Stimulated activated memory B cell treated with anti-CD40 and anti-IgM and Interleukin-4, amounts not matched to agents 10 μg/mL and 1 μg/mL and 100 μg/mL, for 72 hours (primary cell): ENCODE results near the gene CCDC195.

ENCODE experiments used
- ATAC-seq: fragments of 150-1000 bp; cut with Tn5 transposase; 2 replicates; pipeline ENCODE4 v1.10.0; 2021
- H3K27ac Mint-ChIP-seq: one replicate; pipeline ENCODE4 v1.8.0; 2022; ENCODE audit warnings: mild to moderate bottlenecking, mixed read lengths
- H3K27me3 Mint-ChIP-seq: one replicate; pipeline ENCODE4 v1.8.0; 2022; ENCODE audit warnings: mixed read lengths
- H3K36me3 Mint-ChIP-seq: one replicate; pipeline ENCODE4 v1.8.0; 2022; ENCODE audit warnings: mixed read lengths
- H3K4me1 Mint-ChIP-seq: one replicate; pipeline ENCODE4 v1.8.0; 2022; ENCODE audit warnings: mixed read lengths
- H3K4me3 Mint-ChIP-seq: one replicate; pipeline ENCODE4 v1.8.0; 2022; ENCODE audit warnings: mild to moderate bottlenecking, moderate library complexity, mixed read lengths
- H3K9me3 Mint-ChIP-seq: one replicate; pipeline ENCODE4 v1.8.0; 2022; ENCODE audit warnings: mixed read lengths

The CCDC195 gene

DNA sequence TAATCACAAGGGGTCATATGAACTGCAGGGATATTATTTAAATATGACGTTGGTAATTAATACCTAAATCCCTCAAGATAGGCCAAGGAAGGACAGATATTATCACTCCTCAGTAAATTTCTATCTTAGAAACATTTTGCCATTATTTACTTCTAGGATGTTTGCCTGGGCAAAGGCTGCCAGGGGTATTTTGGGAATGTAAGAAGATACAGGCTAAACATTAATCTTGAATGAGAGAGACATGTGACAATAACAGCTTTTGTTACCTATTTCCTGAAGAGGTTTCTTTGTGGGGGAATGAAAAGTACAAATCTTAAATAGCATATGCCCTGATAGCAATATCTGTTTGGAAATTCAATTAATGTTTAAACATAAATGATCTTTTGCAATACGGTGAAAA, 756 bp upstream of the CCDC195 start:
- ATAC-seq, result no peak
- no peaks in the 10 kb centered on the region for H3K27me3 Mint-ChIP-seq
- no peak overlapping the region for H3K27ac Mint-ChIP-seq
- H3K36me3 Mint-ChIP-seq, result no peaks in the 10 kb centered on the region
- peaks cover 3% of the 10 kb centered on the region for H3K9me3 Mint-ChIP-seq
- H3K4me1 Mint-ChIP-seq, result no peaks in the 10 kb centered on the region
- H3K4me3 Mint-ChIP-seq, result no peak overlapping the region

- Mint-ChIP-seq H3K9me3 (peaks cover 3% of the 10 kb centered on the region), H3K27ac (no peak overlapping the region), H3K4me1 (no peaks in the 10 kb centered on the region), H3K4me3 (no peak overlapping the region), H3K27me3 (no peaks in the 10 kb centered on the region), H3K36me3 (no peaks in the 10 kb centered on the region)
- ATAC-seq, result no peak
Measured at GRCh38 chr2:224711859-224712665, 4.1 kb downstream of the CCDC195 start.

GRCh38 chr2:224711381-224711780, 4.8 kb downstream of the CCDC195 start:
- Mint-ChIP-seq H3K4me3 (no peak overlapping the region), H3K36me3 (no peaks in the 10 kb centered on the region), H3K27me3 (no peaks in the 10 kb centered on the region), H3K4me1 (no peaks in the 10 kb centered on the region), H3K27ac (no peak overlapping the region), H3K9me3 (peaks cover 3% of the 10 kb centered on the region)
- no peak for ATAC-seq

GRCh38 chr2:224709301-224709700, 6.9 kb downstream of the CCDC195 start:
- ATAC-seq, result no peak
- Mint-ChIP-seq H3K27ac (no peak overlapping the region), H3K9me3 (peaks cover 3% of the 10 kb centered on the region), H3K27me3 (no peaks in the 10 kb centered on the region), H3K4me1 (no peaks in the 10 kb centered on the region), H3K36me3 (no peaks in the 10 kb centered on the region), H3K4me3 (no peak overlapping the region)

GRCh38 chr2:224694502-224694901, 21.7 kb downstream of the CCDC195 start:
- Mint-ChIP-seq H3K27me3 (peaks cover under 1% of the 10 kb centered on the region), H3K4me1 (peaks cover 6% of the 10 kb centered on the region), H3K27ac (no peak overlapping the region), H3K4me3 (no peak overlapping the region), H3K36me3 (no peaks in the 10 kb centered on the region), H3K9me3 (peaks cover 7% of the 10 kb centered on the region)
- ATAC-seq, result no peak

DNA sequence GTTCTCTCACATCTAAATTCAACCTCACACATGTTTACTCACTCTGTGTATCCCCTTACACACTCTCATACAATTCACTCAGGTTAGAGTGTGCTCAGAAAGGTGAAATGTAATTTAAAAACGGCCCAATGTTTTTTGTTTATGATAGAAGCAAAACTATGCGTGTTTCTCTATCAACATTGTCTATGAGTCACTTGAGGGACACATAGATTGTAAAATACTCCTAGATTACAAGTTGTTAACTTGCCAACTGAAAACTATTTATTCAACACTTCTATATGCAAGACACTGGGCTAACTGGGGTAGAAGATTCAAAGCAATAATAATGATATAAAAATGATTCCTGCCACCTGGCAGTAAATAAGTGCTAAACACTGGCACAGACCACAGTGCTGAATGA, 24.6 kb downstream of the CCDC195 start:
- H3K4me1 Mint-ChIP-seq, result no peaks in the 10 kb centered on the region
- H3K36me3 Mint-ChIP-seq, result no peaks in the 10 kb centered on the region
- no peak overlapping the region for H3K4me3 Mint-ChIP-seq
- H3K27ac Mint-ChIP-seq, result no peak overlapping the region
- ATAC-seq, result no peak
- peaks cover 7% of the 10 kb centered on the region for H3K9me3 Mint-ChIP-seq
- no peaks in the 10 kb centered on the region for H3K27me3 Mint-ChIP-seq

DNA sequence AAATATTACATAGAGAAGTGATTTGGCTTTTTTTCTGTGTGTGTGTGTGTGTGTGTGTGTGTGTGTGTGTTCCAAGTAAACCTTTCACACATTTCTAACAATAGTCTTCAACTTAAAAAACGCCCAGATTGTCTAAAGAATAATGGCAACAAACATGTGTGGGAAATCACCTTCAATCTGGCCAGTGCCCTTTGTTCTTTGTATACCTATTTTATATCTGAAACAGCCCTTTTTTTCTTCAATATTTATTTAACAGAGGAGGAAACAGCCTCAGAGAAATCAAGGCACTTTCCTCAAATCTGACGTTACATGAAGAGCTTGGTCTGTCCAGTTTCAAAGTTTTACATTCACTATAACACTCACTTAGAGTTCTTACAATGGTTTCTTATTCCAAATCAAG, 25.3 kb downstream of the CCDC195 start:
- H3K27me3 Mint-ChIP-seq, result no peaks in the 10 kb centered on the region
- H3K27ac Mint-ChIP-seq, result no peak overlapping the region
- no peaks in the 10 kb centered on the region for H3K4me1 Mint-ChIP-seq
- H3K4me3 Mint-ChIP-seq, result no peak overlapping the region
- no peak for ATAC-seq
- H3K36me3 Mint-ChIP-seq, result no peaks in the 10 kb centered on the region
- peaks cover 7% of the 10 kb centered on the region for H3K9me3 Mint-ChIP-seq

DNA sequence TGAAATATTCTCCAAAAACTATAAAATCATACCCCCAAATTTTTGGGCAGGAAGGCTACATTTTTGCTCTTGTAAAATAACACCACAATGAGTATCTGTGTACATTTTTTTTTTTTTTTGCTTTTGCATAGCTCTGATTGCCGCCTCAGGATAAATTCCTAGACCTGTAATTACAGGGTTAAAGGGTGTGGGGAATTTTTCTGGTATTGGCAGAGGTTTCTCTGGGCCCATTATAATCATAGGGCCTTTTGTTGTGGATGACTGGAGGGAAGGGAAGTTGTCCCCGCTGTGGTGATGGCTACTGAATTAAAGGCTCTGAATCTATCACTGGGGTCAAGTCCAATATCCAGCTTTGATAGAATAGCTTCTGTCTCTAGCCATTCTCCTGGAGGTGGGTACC, 26.6 kb downstream of the CCDC195 start:
- no peaks in the 10 kb centered on the region for H3K4me1 Mint-ChIP-seq
- H3K4me3 Mint-ChIP-seq, result no peak overlapping the region
- H3K27me3 Mint-ChIP-seq, result no peaks in the 10 kb centered on the region
- H3K27ac Mint-ChIP-seq, result no peak overlapping the region
- peaks cover 7% of the 10 kb centered on the region for H3K9me3 Mint-ChIP-seq
- ATAC-seq, result no peak
- no peaks in the 10 kb centered on the region for H3K36me3 Mint-ChIP-seq

- no peak overlapping the region for H3K27ac Mint-ChIP-seq
- H3K36me3 Mint-ChIP-seq, result no peaks in the 10 kb centered on the region
- ATAC-seq, result no peak
- no peak overlapping the region for H3K4me3 Mint-ChIP-seq
- H3K27me3 Mint-ChIP-seq, result no peaks in the 10 kb centered on the region
- H3K4me1 Mint-ChIP-seq, result no peaks in the 10 kb centered on the region
- peaks cover 3% of the 10 kb centered on the region for H3K9me3 Mint-ChIP-seq
Measured at GRCh38 chr2:224688997-224689396, 27.2 kb downstream of the CCDC195 start.

DNA sequence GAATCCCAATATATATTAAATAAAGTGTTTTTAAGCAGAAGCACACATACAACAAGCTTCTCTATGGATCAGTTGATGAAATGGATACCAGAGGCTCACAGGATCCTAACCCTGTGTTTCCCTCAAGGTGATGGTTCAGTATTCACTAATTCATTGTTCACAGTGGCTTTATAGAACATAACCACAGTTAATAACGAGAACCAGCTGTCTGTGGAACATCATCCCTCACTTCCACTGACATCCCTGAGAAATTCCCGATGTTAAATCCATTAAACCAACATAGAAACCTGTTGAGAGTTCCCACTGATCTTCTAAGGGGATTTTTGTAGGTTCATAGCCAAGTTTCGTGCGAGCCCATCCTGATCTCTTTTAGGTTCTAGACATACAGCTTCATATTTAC, 29.0 kb downstream of the CCDC195 start:
- Mint-ChIP-seq H3K4me1 (no peaks in the 10 kb centered on the region), H3K4me3 (no peak overlapping the region)

DNA sequence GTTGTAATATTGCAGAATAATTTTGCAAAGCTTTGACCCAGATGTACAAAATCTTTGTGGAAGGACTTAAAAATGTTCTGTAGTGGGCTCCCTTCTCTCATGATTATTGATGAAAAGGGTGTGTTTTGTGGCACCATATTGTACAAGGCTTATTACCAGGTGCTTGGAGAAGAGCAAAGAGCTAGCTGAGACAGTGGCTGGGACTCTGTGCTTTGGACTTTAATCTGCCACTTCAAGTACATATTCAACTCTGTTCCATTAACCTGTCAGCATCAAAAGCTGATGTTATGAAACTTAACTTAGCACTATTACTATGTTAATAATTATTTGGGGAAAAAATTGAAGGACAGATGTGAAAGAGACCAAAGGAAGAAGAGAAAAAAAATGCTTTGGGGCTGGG, 31.0 kb downstream of the CCDC195 start:
- no peak for ATAC-seq
- Mint-ChIP-seq H3K4me3 (no peak overlapping the region), H3K36me3 (no peaks in the 10 kb centered on the region), H3K27ac (no peak overlapping the region), H3K9me3 (no peaks in the 10 kb centered on the region), H3K27me3 (no peaks in the 10 kb centered on the region), H3K4me1 (no peaks in the 10 kb centered on the region)

More for the DNA sequence above, 29.0 kb downstream of the CCDC195 start:
- H3K27me3 Mint-ChIP-seq, result no peaks in the 10 kb centered on the region
- H3K36me3 Mint-ChIP-seq, result no peaks in the 10 kb centered on the region
- no peak overlapping the region for H3K27ac Mint-ChIP-seq
- no peaks in the 10 kb centered on the region for H3K9me3 Mint-ChIP-seq
- ATAC-seq, result no peak

GRCh38 chr2:224682134-224682533, 34.0 kb downstream of the CCDC195 start:
- Mint-ChIP-seq H3K9me3 (no peaks in the 10 kb centered on the region), H3K4me1 (no peaks in the 10 kb centered on the region), H3K27me3 (no peaks in the 10 kb centered on the region), H3K4me3 (no peak overlapping the region), H3K36me3 (no peaks in the 10 kb centered on the region), H3K27ac (no peak overlapping the region)
- no peak for ATAC-seq

DNA sequence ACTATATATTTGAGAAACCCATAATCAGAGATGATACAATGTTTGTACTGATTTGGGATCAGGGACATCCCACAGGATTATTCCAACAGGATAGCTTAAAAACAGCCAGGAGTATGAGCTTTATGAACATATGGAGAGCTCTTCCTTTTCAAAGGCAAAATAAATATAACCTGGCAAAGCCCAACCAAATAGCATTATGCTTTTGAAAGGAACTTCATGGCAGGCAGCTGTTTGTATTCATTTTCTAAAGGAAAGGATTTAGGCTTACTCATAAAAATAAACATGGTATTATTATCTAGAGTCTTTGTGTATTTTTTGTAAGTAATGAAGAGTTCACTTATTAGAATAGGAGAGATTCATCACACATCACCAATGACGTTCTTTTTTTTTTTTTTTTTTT, 44.4 kb downstream of the CCDC195 start:
- no peaks in the 10 kb centered on the region for H3K36me3 Mint-ChIP-seq
- no peak for ATAC-seq

GRCh38 chr2:224670203-224670602, 46.0 kb downstream of the CCDC195 start:
- Mint-ChIP-seq H3K4me3 (no peak overlapping the region), H3K4me1 (peaks cover 23% of the 10 kb centered on the region), H3K9me3 (peaks cover 7% of the 10 kb centered on the region), H3K27ac (no peak overlapping the region), H3K36me3 (no peaks in the 10 kb centered on the region), H3K27me3 (no peaks in the 10 kb centered on the region)
- ATAC-seq, result no peak

More for the DNA sequence above, 44.4 kb downstream of the CCDC195 start:
- no peak overlapping the region for H3K4me3 Mint-ChIP-seq
- H3K27ac Mint-ChIP-seq, result no peak overlapping the region
- no peaks in the 10 kb centered on the region for H3K27me3 Mint-ChIP-seq
- peaks cover 8% of the 10 kb centered on the region for H3K9me3 Mint-ChIP-seq
- H3K4me1 Mint-ChIP-seq, result peaks cover 14% of the 10 kb centered on the region

GRCh38 chr2:224669449-224669848, 46.7 kb downstream of the CCDC195 start:
- Mint-ChIP-seq H3K27me3 (no peaks in the 10 kb centered on the region), H3K4me1 (peaks cover 23% of the 10 kb centered on the region), H3K4me3 (no peak overlapping the region), H3K36me3 (no peaks in the 10 kb centered on the region), H3K27ac (no peak overlapping the region), H3K9me3 (peaks cover 6% of the 10 kb centered on the region)
- ATAC-seq, result no peak

GRCh38 chr2:224668123-224668909, 47.8 kb downstream of the CCDC195 start:
- Mint-ChIP-seq H3K27me3 (no peaks in the 10 kb centered on the region), H3K4me1 (peaks cover 23% of the 10 kb centered on the region), H3K9me3 (peaks cover 5% of the 10 kb centered on the region), H3K36me3 (peaks cover 3% of the 10 kb centered on the region), H3K4me3 (no peak overlapping the region), H3K27ac (no peak overlapping the region)
- no peak for ATAC-seq
